Osteocyte (in vitro differentiated cells): ENCODE results near the gene APBB2. TPM values are rescaled to one million over a fixed set of nuclear protein-coding genes. Genes with fewer than 3 reads are reported as not detected.
A peak's percentile ranks its signal among the peaks of the same experiment; 100 is the strongest.

Experiments
- DNase-seq: peaks from one replicate; pipeline ENCODE4 v3.0.0; 2021; ENCODE audit warnings: mixed read lengths; ENCODE audit not compliant: unreplicated experiment; ENCODE audit errors: extremely low spot score
- H3K27ac Mint-ChIP-seq: one replicate; pipeline ENCODE4 v1.8.0; 2021; ENCODE audit warnings: mild to moderate bottlenecking, mixed read lengths; ENCODE audit not compliant: unreplicated experiment
- H3K27me3 Mint-ChIP-seq: one replicate; pipeline ENCODE4 v1.8.0; 2021; ENCODE audit warnings: mixed read lengths; ENCODE audit not compliant: unreplicated experiment
- H3K36me3 Mint-ChIP-seq: one replicate; pipeline ENCODE4 v1.8.0; 2021; ENCODE audit warnings: mixed read lengths; ENCODE audit not compliant: unreplicated experiment
- H3K4me1 Mint-ChIP-seq: one replicate; pipeline ENCODE4 v1.8.0; 2021; ENCODE audit warnings: mixed read lengths; ENCODE audit not compliant: unreplicated experiment
- H3K4me3 Mint-ChIP-seq: one replicate; pipeline ENCODE4 v1.8.0; 2021; ENCODE audit warnings: mild to moderate bottlenecking, moderate library complexity, mixed read lengths; ENCODE audit not compliant: unreplicated experiment
- H3K9me3 Mint-ChIP-seq: one replicate; pipeline ENCODE4 v1.8.0; 2021; ENCODE audit warnings: mixed read lengths; ENCODE audit not compliant: unreplicated experiment
- total RNA-seq: library from RNA; stranded (reverse); gene quantifications from 2 replicates; pipeline ENCODE4 v1.2.1, GENCODE V29; 2021
- TF ChIP-seq, protein P1 (sequence below): fragments of 200-600 bp; sonication (generic); IDR thresholded peaks from 2 replicates; pipeline ENCODE4 v1.5.0; 2021; ENCODE audit warnings: antibody characterized with exemption, mild to moderate bottlenecking, moderate library complexity

The APBB2 gene
- total RNA-seq, 1 donor from 2014 or later = 56.2 TPM

DNA sequence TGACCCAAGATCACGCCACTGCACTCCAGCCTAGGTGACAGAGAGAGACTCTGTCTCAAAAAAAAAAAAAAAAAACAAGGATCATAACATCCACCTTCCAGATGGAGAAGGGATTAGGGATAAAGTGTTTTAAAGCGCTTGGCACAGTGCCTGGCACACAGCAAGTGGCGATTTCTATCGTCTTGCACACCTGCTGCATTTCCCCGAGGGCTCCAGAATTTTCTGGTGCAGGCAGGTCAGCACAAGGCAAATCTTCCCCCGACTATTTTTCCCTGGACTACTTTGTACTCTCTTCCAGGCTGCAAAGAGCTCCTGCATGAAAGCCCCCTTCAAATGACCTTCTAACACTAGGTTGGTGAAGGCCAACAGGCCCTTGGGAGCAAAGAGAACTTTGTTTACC lies 57.3 kb downstream of the APBB2 start:
- peaks cover 55% of the 10 kb centered on the region for H3K4me1 Mint-ChIP-seq
- no peaks in the 10 kb centered on the region for H3K27me3 Mint-ChIP-seq
- DNase-seq = no peak
- H3K36me3 Mint-ChIP-seq = no peaks in the 10 kb centered on the region
- H3K27ac Mint-ChIP-seq = peak overlapping the region; percentile 94
- no peak overlapping the region for H3K4me3 Mint-ChIP-seq
- H3K9me3 Mint-ChIP-seq = no peaks in the 10 kb centered on the region
- TF ChIP-seq, protein P1, sequence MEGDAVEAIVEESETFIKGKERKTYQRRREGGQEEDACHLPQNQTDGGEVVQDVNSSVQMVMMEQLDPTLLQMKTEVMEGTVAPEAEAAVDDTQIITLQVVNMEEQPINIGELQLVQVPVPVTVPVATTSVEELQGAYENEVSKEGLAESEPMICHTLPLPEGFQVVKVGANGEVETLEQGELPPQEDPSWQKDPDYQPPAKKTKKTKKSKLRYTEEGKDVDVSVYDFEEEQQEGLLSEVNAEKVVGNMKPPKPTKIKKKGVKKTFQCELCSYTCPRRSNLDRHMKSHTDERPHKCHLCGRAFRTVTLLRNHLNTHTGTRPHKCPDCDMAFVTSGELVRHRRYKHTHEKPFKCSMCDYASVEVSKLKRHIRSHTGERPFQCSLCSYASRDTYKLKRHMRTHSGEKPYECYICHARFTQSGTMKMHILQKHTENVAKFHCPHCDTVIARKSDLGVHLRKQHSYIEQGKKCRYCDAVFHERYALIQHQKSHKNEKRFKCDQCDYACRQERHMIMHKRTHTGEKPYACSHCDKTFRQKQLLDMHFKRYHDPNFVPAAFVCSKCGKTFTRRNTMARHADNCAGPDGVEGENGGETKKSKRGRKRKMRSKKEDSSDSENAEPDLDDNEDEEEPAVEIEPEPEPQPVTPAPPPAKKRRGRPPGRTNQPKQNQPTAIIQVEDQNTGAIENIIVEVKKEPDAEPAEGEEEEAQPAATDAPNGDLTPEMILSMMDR = no peak

DNA sequence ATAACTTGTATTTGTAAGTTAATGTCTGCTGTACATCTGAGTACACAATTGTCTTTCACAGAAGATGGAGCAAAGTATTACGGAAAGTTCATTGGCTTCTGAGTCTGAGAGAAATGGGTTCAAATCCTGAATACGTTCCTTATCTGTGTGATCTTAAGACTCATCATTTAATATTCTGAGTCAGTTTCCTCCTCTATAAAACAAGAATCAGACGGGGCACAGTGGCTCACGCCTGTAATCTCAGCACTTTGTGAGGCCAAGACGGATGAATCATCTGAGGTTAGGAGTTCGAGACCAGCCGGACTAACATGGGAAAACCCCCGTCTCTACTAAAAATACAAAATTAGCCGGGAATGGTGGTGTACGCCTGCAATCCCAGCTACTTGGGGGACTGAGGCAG lies 57.8 kb downstream of the APBB2 start:
- H3K27ac Mint-ChIP-seq = peak overlapping the region; percentile 94
- no peak for DNase-seq
- H3K9me3 Mint-ChIP-seq = no peaks in the 10 kb centered on the region
- peaks cover 2% of the 10 kb centered on the region for H3K36me3 Mint-ChIP-seq
- no peaks in the 10 kb centered on the region for H3K27me3 Mint-ChIP-seq
- H3K4me3 Mint-ChIP-seq = no peak overlapping the region
- TF ChIP-seq, protein P1 = no peak
- H3K4me1 Mint-ChIP-seq = peaks cover 52% of the 10 kb centered on the region

DNA sequence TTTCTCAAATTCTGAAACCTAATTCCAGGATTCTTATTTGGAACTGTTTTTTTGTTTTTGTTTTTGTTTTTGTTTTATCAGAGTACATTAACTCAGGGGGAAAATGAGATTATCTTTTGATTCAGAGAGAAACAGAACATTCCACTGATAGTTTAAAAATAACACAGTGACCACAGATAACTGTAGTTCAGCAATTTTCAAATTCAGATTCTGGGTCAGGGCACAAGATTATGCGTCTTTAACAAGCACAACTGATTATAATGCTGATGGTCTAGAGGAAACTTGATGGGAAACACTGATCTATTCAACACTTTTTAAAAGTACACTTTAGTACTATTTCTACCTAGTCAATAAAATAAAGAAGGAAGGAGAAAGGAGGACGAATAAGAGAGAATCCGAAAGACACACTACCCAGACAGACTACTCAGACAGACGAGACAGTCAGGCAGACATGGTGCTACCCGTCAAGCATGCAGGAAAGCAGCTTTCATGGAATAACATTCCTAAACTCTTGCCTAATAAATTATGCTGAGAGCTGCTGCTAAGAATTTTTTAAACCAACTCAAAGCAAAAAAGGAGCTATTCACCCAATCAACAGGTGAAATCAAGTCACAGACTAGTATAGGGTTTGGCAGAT lies 59.0 kb downstream of the APBB2 start:
- no peak for DNase-seq
- peak overlapping the region; percentile 64 for H3K4me3 Mint-ChIP-seq
- H3K4me1 Mint-ChIP-seq = peaks cover 44% of the 10 kb centered on the region
- TF ChIP-seq, protein P1 = no peak
- H3K27ac Mint-ChIP-seq = peak overlapping the region; percentile 94
- no peaks in the 10 kb centered on the region for H3K27me3 Mint-ChIP-seq
- no peaks in the 10 kb centered on the region for H3K9me3 Mint-ChIP-seq
- peaks cover 2% of the 10 kb centered on the region for H3K36me3 Mint-ChIP-seq

DNA sequence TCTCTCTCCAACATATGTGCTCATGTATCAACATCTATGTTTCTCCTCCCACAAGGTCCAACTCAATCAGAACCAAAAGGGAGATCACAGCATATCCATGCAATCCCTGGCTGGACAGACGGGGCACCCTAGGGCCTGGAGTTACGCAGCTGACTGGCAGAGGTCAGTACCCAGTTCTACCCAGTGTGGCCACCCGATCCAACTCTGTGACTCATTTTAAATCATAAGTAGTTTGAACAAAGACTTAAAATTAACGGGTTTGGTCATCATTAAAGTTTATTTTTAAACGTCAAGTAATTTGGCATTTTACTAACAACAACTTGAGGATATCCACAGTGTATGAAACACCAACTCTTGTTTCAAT lies 59.5 kb downstream of the APBB2 start:
- Mint-ChIP-seq H3K4me1 (peaks cover 39% of the 10 kb centered on the region), H3K9me3 (no peaks in the 10 kb centered on the region), H3K4me3 (peak overlapping the region; percentile 64), H3K27ac (peak overlapping the region; percentile 94), H3K36me3 (peaks cover 2% of the 10 kb centered on the region), H3K27me3 (no peaks in the 10 kb centered on the region)
- no peak for DNase-seq
- TF ChIP-seq, protein P1 = no peak

DNA sequence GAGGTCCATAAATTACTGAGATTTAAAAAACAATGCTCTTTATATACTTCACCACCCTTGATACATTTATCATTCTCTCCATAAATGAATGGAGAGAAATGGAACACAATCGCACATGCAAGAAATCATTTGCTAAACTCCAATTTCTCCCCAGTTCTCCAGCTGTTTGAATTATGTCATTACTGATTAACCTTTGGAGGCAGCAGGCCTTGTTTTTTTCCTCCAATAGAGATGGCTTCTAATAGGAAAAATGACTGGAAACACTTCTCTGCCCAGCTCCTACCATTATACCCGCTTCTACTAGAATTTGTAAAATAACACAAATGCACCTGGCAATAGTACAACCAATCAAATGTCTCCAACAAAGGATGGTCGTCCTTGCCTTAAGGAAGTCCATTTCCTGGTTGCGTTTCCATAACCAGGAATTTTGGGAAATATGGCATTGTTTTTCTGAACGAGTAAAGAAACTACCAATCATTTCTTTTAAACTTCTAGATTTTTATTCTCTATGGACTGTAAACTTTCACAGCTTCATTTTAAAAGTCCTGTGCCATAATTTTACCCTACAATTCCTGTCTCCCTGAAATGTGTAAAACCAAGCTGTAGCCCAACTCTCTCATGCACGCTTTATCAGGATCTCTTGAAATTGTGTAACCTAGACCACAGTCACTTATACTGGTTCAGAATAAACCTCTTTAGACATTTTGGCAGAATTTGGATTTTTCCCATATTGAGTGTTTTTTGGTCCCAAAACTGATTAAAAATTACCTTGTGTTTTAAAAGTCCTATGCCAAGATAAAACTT lies 60.1 kb downstream of the APBB2 start:
- H3K27me3 Mint-ChIP-seq = no peaks in the 10 kb centered on the region
- DNase-seq = no peak
- H3K9me3 Mint-ChIP-seq = no peaks in the 10 kb centered on the region
- H3K27ac Mint-ChIP-seq = peak overlapping the region; percentile 94
- TF ChIP-seq, protein P1 = no peak
- peaks cover 2% of the 10 kb centered on the region for H3K36me3 Mint-ChIP-seq
- H3K4me3 Mint-ChIP-seq = no peak overlapping the region
- peaks cover 42% of the 10 kb centered on the region for H3K4me1 Mint-ChIP-seq
